Measurements from ENCODE around the gene DNAJC1. TPM values are rescaled to one million over a fixed set of nuclear protein-coding genes. Genes with fewer than 3 reads are reported as not detected.

The DNAJC1 gene
- total RNA-seq, 1 experiment from 2014 or later = 19.1 TPM

DNA sequence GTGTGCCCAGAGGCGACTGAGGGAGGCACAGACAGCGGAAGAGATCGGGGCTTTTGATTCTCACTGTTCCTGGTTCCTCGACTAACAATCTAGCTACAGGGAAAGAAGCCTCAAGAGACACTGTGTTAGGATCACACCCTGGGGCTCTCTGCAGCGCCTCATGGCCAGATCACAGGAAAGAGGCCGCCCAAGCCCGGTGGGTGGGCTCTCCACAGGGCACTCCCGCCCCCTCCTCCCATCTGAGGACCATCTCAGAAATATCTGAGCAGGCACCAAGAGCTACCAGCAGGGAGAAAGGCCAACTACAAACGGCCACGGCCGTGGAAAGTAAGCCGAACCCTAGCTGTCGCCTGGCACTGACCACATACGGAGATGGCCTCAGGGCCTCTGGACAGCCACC lies 245.3 kb downstream of the DNAJC1 start:
- Histone ChIP-seq H3K4me3 (no peak overlapping the region), H3K4me2 (no peak overlapping the region), H3K27ac (no peak overlapping the region), H3K27me3 (ENCODE audit: insufficient read depth, low read depth) (no peaks in the 10 kb centered on the region), H3K9me2 (ENCODE audit: insufficient read depth) (no peaks in the 10 kb centered on the region), H4K20me1 (ENCODE audit: insufficient read depth) (no peaks in the 10 kb centered on the region), H3F3A (ENCODE audit: insufficient read depth, low read depth) (no peaks in the 10 kb centered on the region), H2AFZ (no peak overlapping the region), H3K4me1 (replicated peaks; ENCODE audit: insufficient read depth) (no peaks in the 10 kb centered on the region), H3K9me3 (ENCODE audit: insufficient read depth, low read depth) (no peaks in the 10 kb centered on the region), H3K79me2 (ENCODE audit: low read depth) (no peaks in the 10 kb centered on the region), H3K36me3 (ENCODE audit: low read depth) (no peaks in the 10 kb centered on the region)
- TF ChIP-seq, protein P1, sequence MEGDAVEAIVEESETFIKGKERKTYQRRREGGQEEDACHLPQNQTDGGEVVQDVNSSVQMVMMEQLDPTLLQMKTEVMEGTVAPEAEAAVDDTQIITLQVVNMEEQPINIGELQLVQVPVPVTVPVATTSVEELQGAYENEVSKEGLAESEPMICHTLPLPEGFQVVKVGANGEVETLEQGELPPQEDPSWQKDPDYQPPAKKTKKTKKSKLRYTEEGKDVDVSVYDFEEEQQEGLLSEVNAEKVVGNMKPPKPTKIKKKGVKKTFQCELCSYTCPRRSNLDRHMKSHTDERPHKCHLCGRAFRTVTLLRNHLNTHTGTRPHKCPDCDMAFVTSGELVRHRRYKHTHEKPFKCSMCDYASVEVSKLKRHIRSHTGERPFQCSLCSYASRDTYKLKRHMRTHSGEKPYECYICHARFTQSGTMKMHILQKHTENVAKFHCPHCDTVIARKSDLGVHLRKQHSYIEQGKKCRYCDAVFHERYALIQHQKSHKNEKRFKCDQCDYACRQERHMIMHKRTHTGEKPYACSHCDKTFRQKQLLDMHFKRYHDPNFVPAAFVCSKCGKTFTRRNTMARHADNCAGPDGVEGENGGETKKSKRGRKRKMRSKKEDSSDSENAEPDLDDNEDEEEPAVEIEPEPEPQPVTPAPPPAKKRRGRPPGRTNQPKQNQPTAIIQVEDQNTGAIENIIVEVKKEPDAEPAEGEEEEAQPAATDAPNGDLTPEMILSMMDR (conservative IDR thresholded peaks at IDR 0.05) = no peak
- CTCF ChIA-PET = interaction anchor here (0.6 kb wide), 1 partner anchor 69 kb away, joined by 5 read pairs; no protein-coding TSS in a partner anchor
- no peak for DNase-seq
- no TSS peak for BruUV-seq (replicated peaks)
- intact Hi-C loops (cut with micrococcal nuclease; ENCODE audit: unreplicated experiment) = no loop called here
- POLR2A ChIA-PET (ENCODE audit: unreplicated experiment) = no interaction called here

DNA sequence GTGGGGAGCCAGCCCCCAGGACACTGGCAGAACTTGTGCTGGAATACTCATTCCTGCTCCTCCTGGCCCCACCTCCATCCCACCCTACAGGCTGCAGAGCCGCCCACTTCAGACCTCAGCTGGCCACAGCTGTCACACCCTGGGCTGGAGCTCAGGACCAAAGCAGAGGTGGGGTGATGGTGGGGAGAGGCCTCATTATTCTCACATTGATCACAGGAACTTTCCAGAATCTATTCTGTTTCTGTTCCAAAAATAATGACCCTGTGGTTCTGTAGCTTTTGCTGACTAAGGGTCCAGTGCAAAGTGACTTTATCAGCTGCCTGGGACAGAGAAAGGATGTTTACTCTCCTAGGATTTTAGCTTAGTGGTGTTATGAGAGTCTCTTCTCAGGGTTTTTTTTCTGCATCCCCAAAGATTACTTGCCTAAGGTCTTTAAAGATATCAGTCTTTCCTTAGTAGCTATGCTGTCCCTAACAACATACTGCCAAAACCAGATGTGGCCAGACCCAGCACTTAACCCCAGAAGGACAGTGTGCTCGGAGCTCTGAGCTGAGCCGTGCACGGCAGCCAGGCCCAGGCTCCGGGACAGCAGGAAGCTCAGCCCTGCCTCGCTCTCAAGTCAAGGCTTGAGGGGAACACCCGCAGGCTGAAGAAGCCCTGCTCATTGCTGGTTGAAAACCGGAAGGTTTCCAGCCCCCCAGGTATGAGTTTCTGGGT lies 246.2 kb downstream of the DNAJC1 start:
- CTCF ChIA-PET = no interaction called here
- BruUV-seq (replicated peaks) = no TSS peak

DNA sequence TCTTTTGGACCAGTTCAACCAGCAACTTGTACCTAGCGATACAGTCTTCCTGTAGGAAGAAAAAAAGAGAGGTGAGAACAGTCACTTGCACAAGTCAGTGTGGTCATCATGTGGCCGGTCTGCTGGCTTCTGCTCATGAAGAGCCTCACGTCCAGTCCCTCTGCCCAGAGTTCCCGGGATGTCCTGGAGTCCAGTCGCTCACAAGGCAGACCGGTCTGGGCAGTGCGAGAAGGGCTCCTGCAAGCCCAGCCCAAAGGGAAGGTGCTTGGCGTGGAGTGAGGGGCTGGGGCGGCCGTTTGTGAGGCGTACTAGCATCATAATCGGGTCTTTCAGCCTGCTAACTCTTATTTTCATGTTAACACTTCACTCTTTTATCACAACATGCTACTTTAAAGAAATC lies 246.8 kb downstream of the DNAJC1 start:
- ChIA-PET POLR2A (ENCODE audit: unreplicated experiment) (no interaction called here), CTCF (no interaction called here)
- Histone ChIP-seq H3K27ac (no peak overlapping the region), H3K9me3 (ENCODE audit: insufficient read depth, low read depth) (no peaks in the 10 kb centered on the region), H3K27me3 (ENCODE audit: insufficient read depth, low read depth) (no peaks in the 10 kb centered on the region), H4K20me1 (ENCODE audit: insufficient read depth) (no peaks in the 10 kb centered on the region), H3F3A (ENCODE audit: insufficient read depth, low read depth) (no peaks in the 10 kb centered on the region), H3K4me2 (no peak overlapping the region), H3K4me3 (no peak overlapping the region), H3K79me2 (ENCODE audit: low read depth) (no peaks in the 10 kb centered on the region), H3K36me3 (ENCODE audit: low read depth) (no peaks in the 10 kb centered on the region), H3K4me1 (replicated peaks; ENCODE audit: insufficient read depth) (no peaks in the 10 kb centered on the region), H3K9me2 (ENCODE audit: insufficient read depth) (no peaks in the 10 kb centered on the region), H2AFZ (no peak overlapping the region)
- DNase-seq = no peak
- no TSS peak for BruUV-seq (replicated peaks)
- TF ChIP-seq EZH2 (IDR thresholded peaks at IDR 0.05; ENCODE audit: low read depth) = no peak
- TF ChIP-seq, protein P1 (conservative IDR thresholded peaks at IDR 0.05) = no peak
- intact Hi-C loops (cut with micrococcal nuclease; ENCODE audit: unreplicated experiment) = no loop called here

More for the DNA sequence above, 246.2 kb downstream of the DNAJC1 start:
- H3K36me3 ChIP-seq (ENCODE audit: low read depth) = no peaks in the 10 kb centered on the region
- H3K9me2 ChIP-seq (ENCODE audit: insufficient read depth) = no peaks in the 10 kb centered on the region
- H3K9me3 ChIP-seq (ENCODE audit: insufficient read depth, low read depth) = no peaks in the 10 kb centered on the region
- no peak overlapping the region for H2AFZ ChIP-seq
- H3F3A ChIP-seq (ENCODE audit: insufficient read depth, low read depth) = no peaks in the 10 kb centered on the region
- no peak for DNase-seq
- H3K27me3 ChIP-seq (ENCODE audit: insufficient read depth, low read depth) = no peaks in the 10 kb centered on the region
- intact Hi-C loops (cut with micrococcal nuclease; ENCODE audit: unreplicated experiment) = no loop called here
- H3K27ac ChIP-seq = no peak overlapping the region
- no peaks in the 10 kb centered on the region for H4K20me1 ChIP-seq (ENCODE audit: insufficient read depth)
- no peak overlapping the region for H3K4me3 ChIP-seq
- no peaks in the 10 kb centered on the region for H3K79me2 ChIP-seq (ENCODE audit: low read depth)
- no peaks in the 10 kb centered on the region for H3K4me1 ChIP-seq (replicated peaks; ENCODE audit: insufficient read depth)
- H3K4me2 ChIP-seq = no peak overlapping the region
- TF ChIP-seq EZH2 (IDR thresholded peaks at IDR 0.05; ENCODE audit: low read depth) = no peak
- POLR2A ChIA-PET (ENCODE audit: unreplicated experiment) = no interaction called here
